KMS-11 (cell line): ENCODE data around the gene DCAF5.

Source experiments
- H2AFZ ChIP-seq: fragments of 200-600 bp; sonication (generic); 2 replicates; pipeline ENCODE4 v1.6.1; 2016; ENCODE audit warnings: antibody characterized with exemption, mixed run types, low read depth
- H3K27ac ChIP-seq: fragments of 200-600 bp; sonication (generic); 2 replicates; pipeline ENCODE4 v1.6.1; 2016; ENCODE audit warnings: mild to moderate bottlenecking, mixed run types
- H3K27me3 ChIP-seq: fragments of 200-600 bp; sonication (generic); 2 replicates; pipeline ENCODE4 v1.6.1; 2017; ENCODE audit warnings: mild to moderate bottlenecking, low read depth, mixed run types, moderate library complexity; ENCODE audit not compliant: insufficient read depth
- H3K36me3 ChIP-seq: fragments of 200-600 bp; sonication (generic); 2 replicates; pipeline ENCODE4 v1.6.1; 2017; ENCODE audit warnings: mild to moderate bottlenecking, mixed run types; ENCODE audit not compliant: insufficient read depth
- H3K4me1 ChIP-seq: fragments of 200-600 bp; sonication (generic); 2 replicates; pipeline ENCODE4 v1.6.1; 2016; ENCODE audit warnings: mild to moderate bottlenecking, low read depth, mixed run types; ENCODE audit not compliant: poor library complexity, severe bottlenecking
- H3K4me2 ChIP-seq: fragments of 200-600 bp; sonication (generic); 2 replicates; pipeline ENCODE4 v1.7.0; 2016; ENCODE audit warnings: mild to moderate bottlenecking, mixed run types
- H3K4me3 ChIP-seq: fragments of 200-600 bp; sonication (generic); IDR thresholded peaks from 2 replicates; pipeline ENCODE4 v1.6.1; 2017; ENCODE audit warnings: low read depth, low read length, mixed read lengths; ENCODE audit not compliant: insufficient read depth
- H3K79me2 ChIP-seq: fragments of 200-600 bp; sonication (generic); 2 replicates; pipeline ENCODE4 v1.6.1; 2016; ENCODE audit warnings: low read depth, mixed run types; ENCODE audit not compliant: insufficient read depth
- H3K9ac ChIP-seq: fragments of 200-600 bp; sonication (generic); 2 replicates; pipeline ENCODE4 v1.6.1; 2016; ENCODE audit warnings: mild to moderate bottlenecking, mixed run types
- H4K20me1 ChIP-seq: fragments of 200-600 bp; sonication (generic); 2 replicates; pipeline ENCODE4 v1.6.1; 2016; ENCODE audit warnings: mild to moderate bottlenecking, mixed run types; ENCODE audit not compliant: insufficient read depth
- TF ChIP-seq, protein P1 (sequence below): fragments of 200-600 bp; sonication (generic); conservative IDR thresholded peaks from 2 replicates; pipeline ENCODE4 v1.6.1; 2017; ENCODE audit warnings: low read depth, mild to moderate bottlenecking, antibody characterized with exemption, low read length, moderate library complexity, mixed read lengths

DCAF5 gene

DNA sequence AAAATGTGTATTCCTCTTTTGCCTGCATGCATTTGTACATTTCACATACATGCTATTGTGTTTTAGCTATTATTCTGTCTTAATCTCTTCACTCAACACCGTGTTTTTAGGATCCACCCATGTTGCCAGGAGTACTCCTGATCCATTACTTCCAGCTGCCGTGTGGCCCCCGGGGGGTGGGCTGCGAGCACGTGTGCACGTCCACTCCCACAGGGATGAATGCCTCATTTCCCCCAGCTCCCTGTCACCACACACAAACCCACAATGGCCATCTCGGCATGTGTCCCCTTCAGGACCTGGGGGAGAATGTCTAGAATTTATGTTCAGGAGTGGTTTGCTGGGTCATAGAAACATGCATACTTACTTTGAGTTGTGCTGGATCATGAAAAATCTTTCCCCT is 111.1 kb downstream of the DCAF5 start:
- no peaks in the 10 kb centered on the region for H3K36me3 ChIP-seq
- no peak overlapping the region for H3K4me3 ChIP-seq
- H3K27ac ChIP-seq, result no peak overlapping the region
- TF ChIP-seq, protein P1, sequence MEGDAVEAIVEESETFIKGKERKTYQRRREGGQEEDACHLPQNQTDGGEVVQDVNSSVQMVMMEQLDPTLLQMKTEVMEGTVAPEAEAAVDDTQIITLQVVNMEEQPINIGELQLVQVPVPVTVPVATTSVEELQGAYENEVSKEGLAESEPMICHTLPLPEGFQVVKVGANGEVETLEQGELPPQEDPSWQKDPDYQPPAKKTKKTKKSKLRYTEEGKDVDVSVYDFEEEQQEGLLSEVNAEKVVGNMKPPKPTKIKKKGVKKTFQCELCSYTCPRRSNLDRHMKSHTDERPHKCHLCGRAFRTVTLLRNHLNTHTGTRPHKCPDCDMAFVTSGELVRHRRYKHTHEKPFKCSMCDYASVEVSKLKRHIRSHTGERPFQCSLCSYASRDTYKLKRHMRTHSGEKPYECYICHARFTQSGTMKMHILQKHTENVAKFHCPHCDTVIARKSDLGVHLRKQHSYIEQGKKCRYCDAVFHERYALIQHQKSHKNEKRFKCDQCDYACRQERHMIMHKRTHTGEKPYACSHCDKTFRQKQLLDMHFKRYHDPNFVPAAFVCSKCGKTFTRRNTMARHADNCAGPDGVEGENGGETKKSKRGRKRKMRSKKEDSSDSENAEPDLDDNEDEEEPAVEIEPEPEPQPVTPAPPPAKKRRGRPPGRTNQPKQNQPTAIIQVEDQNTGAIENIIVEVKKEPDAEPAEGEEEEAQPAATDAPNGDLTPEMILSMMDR, result no peak
- H3K4me1 ChIP-seq, result no peaks in the 10 kb centered on the region
- H3K79me2 ChIP-seq, result no peaks in the 10 kb centered on the region
- no peak overlapping the region for H2AFZ ChIP-seq
- H3K9ac ChIP-seq, result no peak overlapping the region
- no peak overlapping the region for H3K4me2 ChIP-seq
- no peaks in the 10 kb centered on the region for H3K27me3 ChIP-seq
- no peaks in the 10 kb centered on the region for H4K20me1 ChIP-seq

DNA sequence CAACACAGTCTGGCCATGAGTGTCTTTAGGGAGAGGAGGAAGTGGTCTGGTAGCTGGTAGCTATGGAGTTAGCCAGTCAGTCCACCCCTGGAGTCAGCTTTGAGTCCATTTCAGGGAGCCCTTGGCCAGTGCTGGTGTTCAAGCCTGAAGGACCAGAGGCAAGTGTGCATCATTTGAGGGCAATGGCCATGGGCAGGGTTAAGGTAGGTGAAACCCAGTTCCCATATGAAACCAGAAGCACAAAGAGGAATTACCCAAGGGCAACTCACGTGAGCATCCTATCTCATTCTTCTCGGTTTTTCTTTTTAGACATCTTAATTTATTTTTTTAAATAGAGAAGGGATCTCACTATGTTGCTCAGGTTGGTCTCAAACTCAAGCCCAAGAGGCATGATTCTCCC is 112.6 kb downstream of the DCAF5 start:
- H3K4me1 ChIP-seq, result no peaks in the 10 kb centered on the region

DNA sequence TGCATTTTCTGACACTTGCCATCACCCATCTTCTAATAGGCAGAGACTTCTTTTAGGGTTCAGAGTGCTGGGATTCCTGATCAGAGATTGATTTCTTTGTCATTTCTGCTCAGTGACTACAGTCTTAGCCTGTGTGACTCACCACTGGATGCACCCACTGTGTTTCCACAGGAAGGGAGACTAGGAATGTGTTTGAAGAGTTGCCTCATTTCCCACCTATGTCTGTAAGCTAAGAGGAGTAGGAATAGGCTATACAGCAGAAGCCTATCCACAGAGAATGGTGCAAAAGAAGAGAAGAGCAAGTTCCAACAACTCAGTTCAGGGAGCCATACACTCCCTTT is 113.7 kb downstream of the DCAF5 start:
- Histone ChIP-seq H3K27me3 (no peaks in the 10 kb centered on the region), H3K79me2 (no peaks in the 10 kb centered on the region), H2AFZ (no peak overlapping the region), H3K4me3 (no peak overlapping the region), H4K20me1 (no peaks in the 10 kb centered on the region), H3K9ac (no peak overlapping the region), H3K4me2 (no peak overlapping the region), H3K4me1 (no peaks in the 10 kb centered on the region), H3K27ac (no peak overlapping the region), H3K36me3 (no peaks in the 10 kb centered on the region)
- TF ChIP-seq, protein P1, result no peak

More for the DNA sequence above, 112.6 kb downstream of the DCAF5 start:
- H3K79me2 ChIP-seq, result no peaks in the 10 kb centered on the region
- H3K4me3 ChIP-seq, result no peak overlapping the region
- no peaks in the 10 kb centered on the region for H3K36me3 ChIP-seq
- no peaks in the 10 kb centered on the region for H3K27me3 ChIP-seq
- no peak overlapping the region for H3K27ac ChIP-seq
- TF ChIP-seq, protein P1, result no peak
- no peak overlapping the region for H3K9ac ChIP-seq
- no peaks in the 10 kb centered on the region for H4K20me1 ChIP-seq
- H2AFZ ChIP-seq, result no peak overlapping the region
- no peak overlapping the region for H3K4me2 ChIP-seq

DNA sequence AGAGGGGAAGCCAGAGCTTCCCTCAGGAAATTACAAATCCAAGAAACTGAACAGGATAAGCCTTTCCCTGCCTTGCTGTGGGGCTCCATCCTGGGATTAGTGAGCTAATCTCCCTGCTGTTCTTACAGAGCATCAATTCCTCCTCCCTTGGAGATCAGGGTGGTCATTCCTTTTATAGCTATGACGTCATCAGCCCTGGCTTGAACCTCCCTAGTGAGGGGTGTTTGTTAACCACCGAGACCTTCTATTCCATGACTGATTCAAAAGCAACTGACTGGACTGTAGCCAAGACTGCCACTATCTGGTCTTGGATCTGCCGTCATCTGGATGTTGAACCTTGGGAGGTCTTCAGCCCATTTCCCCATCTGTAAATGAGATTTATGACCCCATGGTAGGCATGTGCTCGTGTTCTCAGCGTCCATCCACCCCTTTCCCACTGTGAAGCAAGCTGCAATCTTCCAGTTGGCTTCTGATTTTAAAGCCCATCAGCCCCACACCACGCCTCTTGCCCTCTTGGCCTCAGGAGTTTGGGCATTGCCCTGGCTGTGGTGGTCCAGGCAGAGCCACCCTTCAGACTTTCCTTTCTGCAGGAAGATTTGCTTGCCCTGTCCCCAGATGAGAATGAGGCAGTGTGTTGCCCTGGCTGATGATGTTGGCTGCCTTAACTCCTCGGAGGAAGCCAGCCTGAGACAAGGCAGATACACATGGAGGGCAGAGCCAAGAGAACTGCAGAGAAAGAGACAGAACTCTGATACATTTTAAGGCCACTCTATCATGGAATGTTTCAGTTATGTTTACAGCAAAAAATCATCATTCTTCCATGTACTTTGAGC is 114.2 kb downstream of the DCAF5 start:
- Histone ChIP-seq H3K4me2 (no peak overlapping the region), H3K79me2 (no peaks in the 10 kb centered on the region), H2AFZ (no peak overlapping the region), H4K20me1 (no peaks in the 10 kb centered on the region), H3K27ac (no peak overlapping the region), H3K9ac (no peak overlapping the region), H3K27me3 (no peaks in the 10 kb centered on the region), H3K4me3 (no peak overlapping the region), H3K36me3 (no peaks in the 10 kb centered on the region), H3K4me1 (no peaks in the 10 kb centered on the region)
- TF ChIP-seq, protein P1, result no peak
